Sigmoid colon (tissue), 7 donors: ENCODE data around the gene SUPT3H. TPM values are rescaled to one million over a fixed set of nuclear protein-coding genes. Genes with fewer than 3 reads are reported as not detected.
A peak's percentile ranks its signal among the peaks of the same experiment; 100 is the strongest.

ENCODE experiments used
- DNase-seq: peaks from one replicate; pipeline ENCODE4 v3.0.0-alpha.2; 2019
- H3K27ac ChIP-seq, 4 donors: fragments of 200-600 bp; sonication (generic); one replicate each; pipeline ENCODE4 v1.5.1; 2016 to 2019; ENCODE audit warnings: mild to moderate bottlenecking in 1 of 4
- H3K27me3 ChIP-seq, 3 donors: fragments of 200-600 bp; sonication (generic); one replicate each; pipeline ENCODE4 v1.5.1; 2019; ENCODE audit warnings: mild to moderate bottlenecking in 1 of 3
- H3K36me3 ChIP-seq, 4 donors: fragments of 200-600 bp; sonication (generic); one replicate each; pipeline ENCODE4 v1.5.1; 2016 to 2019
- H3K4me1 ChIP-seq, 4 donors: fragments of 200-600 bp; sonication (generic); one replicate each; pipeline ENCODE4 v1.5.1; 2017 to 2019
- H3K4me3 ChIP-seq, 4 donors: fragments of 200-600 bp; sonication (generic); one replicate each; pipeline ENCODE4 v1.5.1; 2017 to 2019; ENCODE audit warnings: mild to moderate bottlenecking in 2 of 4, moderate library complexity in 1 of 4
- H3K9me3 ChIP-seq, 4 donors: fragments of 200-600 bp in 3 of 4; sonication (generic) in 3 of 4; one replicate each; pipeline versions ENCODE4 v1.5.1 to v1.6.1; 2013 to 2019
- EP300 ChIP-seq, 4 donors: sonication (generic); formaldehyde crosslinking; IDR thresholded peaks; one replicate each; pipeline ENCODE4 v1.6.1; 2017; ENCODE audit warnings: antibody characterized with exemption in 4 of 4
- POLR2A ChIP-seq, 2 donors: fragments of 450-650 bp; IDR thresholded peaks; one replicate each; pipeline ENCODE4 v1.6.1; 2016; ENCODE audit warnings: antibody characterized with exemption in 2 of 2, mild to moderate bottlenecking in 2 of 2, moderate library complexity in 2 of 2
- POLR2AphosphoS5 ChIP-seq, 4 donors: sonication (generic); formaldehyde crosslinking; IDR thresholded peaks; one replicate each; pipeline ENCODE4 v1.6.1; 2017; ENCODE audit warnings: antibody characterized with exemption in 4 of 4
- WGBS, 2 donors: extraction: QIAGEN DNeasy Blood & Tissue Kit; methylation state at CpG; one replicate each; pipeline ENCODE4 v1.1.7; 2013; 5-methylcytosine and 5-hydroxymethylcytosine counted together
- intact Hi-C: fragments of 100-400 bp; cut with DNase I; formaldehyde crosslinking; loops from one replicate; pipeline ENCODE4 v1.15.1; 2023
- polyA plus RNA-seq, 3 donors: library from polyadenylated mRNA; stranded (reverse); fragments of 200-250 nt; gene quantifications; one replicate each; pipeline ENCODE4 v1.2.3, GENCODE V29; 2013
- total RNA-seq, 4 donors: library from RNA; depleted of rRNA; stranded (reverse); fragments of >200 nt; gene quantifications; one replicate each; pipeline ENCODE4 v1.1.0, GENCODE V29; 2016
- TF ChIP-seq, protein P1 (sequence below), 4 experiments: fragments of 450-650 bp in 3 of 4; fragments of 200-600 bp in 1 of 4; IDR thresholded peaks; one replicate each; pipeline ENCODE4 v1.5.1; 2016 to 2019; ENCODE audit warnings: antibody characterized with exemption in 4 of 4, mild to moderate bottlenecking in 3 of 4, moderate library complexity in 2 of 4
- donor health status: healthy with polysubstance abuse.
- donor health status: Bipolar disorder and iron deficiency.
- donor health status: healthy.

The SUPT3H gene
- total and polyA plus RNA-seq, 7 donors, result 1.6 to 18.2 (median 10.6) TPM

- Histone ChIP-seq H3K27ac (no peak overlapping the region), H3K4me3 (no peak overlapping the region), H3K9me3 (no peaks in the 10 kb centered on the region), H3K4me1 (peaks cover 0 to 18% (median 10%) of the 10 kb centered on the region in 4 donors), H3K36me3 (no peaks in the 10 kb centered on the region), H3K27me3 (no peaks in the 10 kb centered on the region)
- WGBS, 2 donors, result 88 to 94% methylated on average over 7 of the region's 7 CpGs
- DNase-seq, result no peak
- no peak for TF ChIP-seq POLR2AphosphoS5 (IDR thresholded peaks at IDR 0.05)
- TF ChIP-seq EP300 (IDR thresholded peaks at IDR 0.05), result no peak
- TF ChIP-seq POLR2A (IDR thresholded peaks at IDR 0.05), result no peak
- TF ChIP-seq, protein P1, sequence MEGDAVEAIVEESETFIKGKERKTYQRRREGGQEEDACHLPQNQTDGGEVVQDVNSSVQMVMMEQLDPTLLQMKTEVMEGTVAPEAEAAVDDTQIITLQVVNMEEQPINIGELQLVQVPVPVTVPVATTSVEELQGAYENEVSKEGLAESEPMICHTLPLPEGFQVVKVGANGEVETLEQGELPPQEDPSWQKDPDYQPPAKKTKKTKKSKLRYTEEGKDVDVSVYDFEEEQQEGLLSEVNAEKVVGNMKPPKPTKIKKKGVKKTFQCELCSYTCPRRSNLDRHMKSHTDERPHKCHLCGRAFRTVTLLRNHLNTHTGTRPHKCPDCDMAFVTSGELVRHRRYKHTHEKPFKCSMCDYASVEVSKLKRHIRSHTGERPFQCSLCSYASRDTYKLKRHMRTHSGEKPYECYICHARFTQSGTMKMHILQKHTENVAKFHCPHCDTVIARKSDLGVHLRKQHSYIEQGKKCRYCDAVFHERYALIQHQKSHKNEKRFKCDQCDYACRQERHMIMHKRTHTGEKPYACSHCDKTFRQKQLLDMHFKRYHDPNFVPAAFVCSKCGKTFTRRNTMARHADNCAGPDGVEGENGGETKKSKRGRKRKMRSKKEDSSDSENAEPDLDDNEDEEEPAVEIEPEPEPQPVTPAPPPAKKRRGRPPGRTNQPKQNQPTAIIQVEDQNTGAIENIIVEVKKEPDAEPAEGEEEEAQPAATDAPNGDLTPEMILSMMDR (IDR thresholded peaks at IDR 0.05), result no peak
- intact Hi-C loops, result no loop called here
Observed at GRCh38 chr6:44795326-44795725, 582.4 kb downstream of the SUPT3H start.

GRCh38 chr6:44789806-44790205 lies 587.9 kb downstream of the SUPT3H start:
- H3K27me3 ChIP-seq, result no peaks in the 10 kb centered on the region
- no peak for DNase-seq
- H3K9me3 ChIP-seq, result no peaks in the 10 kb centered on the region
- H3K4me3 ChIP-seq, result no peak overlapping the region
- TF ChIP-seq EP300 (IDR thresholded peaks at IDR 0.05) (peak in 1 of 4 donors; percentile 46), POLR2AphosphoS5 (IDR thresholded peaks at IDR 0.05) (peak in 3 of 4 donors; percentile 46 to 71 (median 62)), POLR2A (IDR thresholded peaks at IDR 0.05) (no peak)
- TF ChIP-seq, protein P1 (IDR thresholded peaks at IDR 0.05), result no peak
- 78 to 85% methylated on average over 7 of the region's 7 CpGs for WGBS, 2 donors
- H3K27ac ChIP-seq, result peak overlapping the region in 3 of 4 donors; percentile 13 to 46 (median 25)
- peaks cover 0 to 22% (median 17%) of the 10 kb centered on the region in 4 donors for H3K4me1 ChIP-seq
- intact Hi-C loops, result no loop called here
- H3K36me3 ChIP-seq, result no peaks in the 10 kb centered on the region

DNA sequence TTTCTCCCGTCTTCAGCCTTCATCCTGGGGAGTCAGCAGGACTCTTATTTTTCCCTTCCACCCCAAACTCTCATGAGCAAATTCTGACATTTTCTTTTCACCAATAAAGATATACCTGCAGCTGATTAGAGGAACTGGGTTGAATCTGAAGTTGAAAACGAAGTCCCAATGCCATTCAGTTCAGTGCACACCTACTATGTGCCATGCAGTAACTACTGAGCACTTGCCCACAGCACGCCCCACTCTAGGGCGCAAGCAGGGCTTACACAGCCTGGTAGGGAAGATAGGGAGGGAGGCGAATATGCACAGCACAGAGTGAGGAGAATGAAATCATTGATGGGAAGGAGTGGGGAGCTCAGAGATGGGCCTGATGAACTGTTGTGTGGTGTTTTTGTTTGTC lies 588.7 kb downstream of the SUPT3H start:
- no peak overlapping the region for H3K4me3 ChIP-seq
- H3K4me1 ChIP-seq, result peaks cover 0 to 22% (median 17%) of the 10 kb centered on the region in 4 donors
- no peaks in the 10 kb centered on the region for H3K9me3 ChIP-seq
- intact Hi-C loops, result no loop called here
- no peaks in the 10 kb centered on the region for H3K27me3 ChIP-seq
- TF ChIP-seq POLR2AphosphoS5 (IDR thresholded peaks at IDR 0.05), result no peak
- TF ChIP-seq, protein P1 (IDR thresholded peaks at IDR 0.05), result no peak
- no peak for TF ChIP-seq EP300 (IDR thresholded peaks at IDR 0.05)
- TF ChIP-seq POLR2A (IDR thresholded peaks at IDR 0.05), result no peak
- WGBS, 2 donors, result 78 to 86% methylated on average over 5 of the region's 5 CpGs
- H3K27ac ChIP-seq, result peak overlapping the region in 2 of 4 donors; percentile 25 to 46
- no peak for DNase-seq
- no peaks in the 10 kb centered on the region for H3K36me3 ChIP-seq

DNA sequence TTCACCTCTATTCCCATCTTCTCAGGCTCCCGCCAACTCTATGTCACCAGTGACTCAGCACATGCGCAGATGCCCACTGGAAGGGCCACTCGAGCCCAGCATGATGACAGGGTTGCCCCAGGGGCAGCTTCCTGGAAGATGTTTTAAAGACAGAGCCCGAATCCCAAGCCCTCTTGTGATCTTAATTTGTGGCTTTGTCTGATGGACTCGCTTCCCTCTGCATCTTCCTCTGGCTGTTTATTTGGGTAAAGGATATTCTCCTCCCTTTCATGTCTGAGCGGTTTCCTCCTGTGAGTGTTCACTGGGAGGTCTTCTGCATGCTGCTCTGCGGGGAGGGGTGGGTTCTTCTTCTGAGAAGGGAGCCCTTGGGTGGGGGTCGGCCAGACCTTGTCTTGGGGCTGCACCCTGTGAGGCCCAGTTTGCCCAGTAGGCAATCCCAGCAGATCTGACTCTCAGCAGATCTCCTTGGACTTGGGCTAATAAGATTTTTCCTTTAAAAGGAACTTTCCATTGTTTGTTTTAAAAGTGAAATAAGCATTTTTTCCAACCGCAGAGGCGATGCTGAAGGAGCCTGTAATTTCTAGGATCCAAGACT lies 589.2 kb downstream of the SUPT3H start:
- TF ChIP-seq EP300 (IDR thresholded peaks at IDR 0.05), result no peak
- TF ChIP-seq POLR2AphosphoS5 (IDR thresholded peaks at IDR 0.05), result no peak
- no peak for TF ChIP-seq POLR2A (IDR thresholded peaks at IDR 0.05)
- TF ChIP-seq, protein P1 (IDR thresholded peaks at IDR 0.05), result no peak

More for the DNA sequence above, 589.2 kb downstream of the SUPT3H start:
- Histone ChIP-seq H3K36me3 (no peaks in the 10 kb centered on the region), H3K9me3 (no peaks in the 10 kb centered on the region), H3K27ac (no peak overlapping the region), H3K27me3 (no peaks in the 10 kb centered on the region), H3K4me1 (peaks cover 0 to 22% (median 17%) of the 10 kb centered on the region in 4 donors), H3K4me3 (no peak overlapping the region)
- intact Hi-C loops, result no loop called here
- no peak for DNase-seq
- 80 to 87% methylated on average over 10 of the region's 10 CpGs for WGBS, 2 donors
